Measurements from ENCODE around the gene NCOA3.
"Not testable (repeated sequence)": the region's sequence is repeated elsewhere in the genome, so short reads cannot be mapped to it uniquely, and the experiment has no call there.

Gene NCOA3

GRCh38 chr20:47468290-47469050 is 33.2 kb upstream of the NCOA3 start:
- no peak for DNase-seq (ENCODE audit: low read depth in 2 of 2)

GRCh38 chr20:47475419-47476044 is 26.2 kb upstream of the NCOA3 start:
- no peak for DNase-seq (ENCODE audit: low read depth in 2 of 2)

GRCh38 chr20:47476452-47476851 is 25.2 kb upstream of the NCOA3 start:
- no peak for DNase-seq (ENCODE audit: low read depth in 2 of 2)

DNA sequence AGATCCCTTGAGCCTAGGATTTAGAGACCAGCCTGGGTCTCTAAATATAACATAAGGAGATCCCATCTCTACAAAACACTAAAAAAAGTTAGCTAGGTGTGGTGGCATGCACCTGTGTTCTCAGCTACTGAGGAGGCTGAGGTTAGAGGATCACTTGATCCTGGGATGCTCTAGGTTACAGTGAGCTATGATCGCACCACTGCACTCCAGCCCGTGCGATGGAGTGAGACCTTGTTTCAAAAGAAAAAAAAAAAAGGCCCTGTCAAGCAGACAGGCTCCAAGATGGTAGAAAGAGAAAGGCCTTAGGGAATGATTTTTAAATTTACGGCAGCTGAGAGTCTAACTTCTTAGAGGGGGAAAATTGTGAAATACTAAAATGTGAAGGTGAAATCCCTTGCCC is 22.6 kb upstream of the NCOA3 start:
- DNase-seq (ENCODE audit: low read depth in 2 of 2): no peak

GRCh38 chr20:47479506-47479905 is 22.2 kb upstream of the NCOA3 start:
- DNase-seq (ENCODE audit: low read depth in 2 of 2): no peak

- DNase-seq (ENCODE audit: low read depth in 2 of 2): no peak
These were observed 21.4 kb upstream of the NCOA3 start for GRCh38 chr20:47480239-47480638.

- DNase-seq (ENCODE audit: low read depth in 2 of 2): no peak
These were observed 21.0 kb upstream of the NCOA3 start for GRCh38 chr20:47480705-47481104.

DNA sequence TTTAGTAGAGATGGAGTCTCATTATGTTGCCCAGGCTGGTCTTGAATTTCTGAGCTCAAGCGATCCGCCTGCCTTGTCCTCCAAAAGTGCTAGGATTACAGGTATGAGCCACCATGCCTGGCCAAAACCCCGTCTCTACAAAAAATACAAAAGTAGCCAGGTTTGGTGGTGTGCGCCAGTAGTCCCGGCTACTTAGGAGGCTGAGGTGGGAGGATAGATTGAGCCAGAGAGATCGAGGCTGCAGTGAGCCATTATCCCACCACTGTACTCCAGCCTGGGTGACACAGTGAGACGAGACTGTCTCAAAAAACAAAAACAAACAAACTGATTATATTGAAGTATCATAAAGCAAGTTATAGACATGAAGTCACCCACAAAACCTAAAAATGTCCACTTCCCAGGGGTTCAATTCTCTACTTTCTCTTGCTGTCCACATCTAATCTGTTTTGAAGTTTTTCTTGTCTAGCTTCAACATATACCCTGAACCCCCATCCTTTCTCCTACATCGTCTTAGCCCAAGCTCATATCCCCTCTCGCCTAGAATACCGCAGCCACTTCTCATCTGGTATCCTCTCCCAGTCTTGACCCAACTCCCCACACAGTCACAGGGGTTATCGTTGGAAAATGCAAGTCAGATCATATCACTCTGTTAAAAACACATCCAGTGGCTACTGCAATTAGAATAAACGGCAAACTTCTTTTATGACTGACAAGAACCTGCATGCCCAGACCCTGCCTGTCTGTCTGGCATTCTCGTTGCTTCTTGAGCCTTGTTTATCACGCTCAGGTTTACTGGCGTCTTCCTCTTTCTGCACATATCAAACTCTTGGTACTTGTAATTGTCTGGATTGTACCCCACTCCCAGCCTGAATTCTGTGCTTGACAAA is 20.1 kb upstream of the NCOA3 start:
- DNase-seq (ENCODE audit: low read depth in 2 of 2): no peak

DNA sequence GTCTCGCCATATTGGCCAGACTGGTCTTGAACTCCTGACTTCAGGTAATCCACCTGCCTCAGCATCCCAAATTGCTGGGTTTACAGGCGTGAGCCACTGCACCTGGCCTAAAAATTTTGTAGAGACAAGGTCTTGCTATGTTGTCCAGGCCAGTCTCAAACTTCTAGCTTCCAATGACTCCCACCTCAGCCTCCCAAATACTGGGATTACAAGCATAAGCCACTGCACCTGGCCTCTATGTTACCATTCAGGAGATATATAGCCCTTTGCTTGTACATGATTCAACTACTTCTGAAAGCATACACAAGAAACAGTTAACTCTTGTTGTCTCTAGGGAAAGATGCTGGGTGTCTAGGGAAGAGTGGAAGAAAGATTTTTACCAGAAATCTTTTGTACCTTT is 19.0 kb upstream of the NCOA3 start:
- DNase-seq (ENCODE audit: low read depth in 2 of 2): no peak

- DNase-seq (ENCODE audit: low read depth in 2 of 2): no peak
These were observed 17.4 kb upstream of the NCOA3 start for GRCh38 chr20:47484303-47484702.

DNA sequence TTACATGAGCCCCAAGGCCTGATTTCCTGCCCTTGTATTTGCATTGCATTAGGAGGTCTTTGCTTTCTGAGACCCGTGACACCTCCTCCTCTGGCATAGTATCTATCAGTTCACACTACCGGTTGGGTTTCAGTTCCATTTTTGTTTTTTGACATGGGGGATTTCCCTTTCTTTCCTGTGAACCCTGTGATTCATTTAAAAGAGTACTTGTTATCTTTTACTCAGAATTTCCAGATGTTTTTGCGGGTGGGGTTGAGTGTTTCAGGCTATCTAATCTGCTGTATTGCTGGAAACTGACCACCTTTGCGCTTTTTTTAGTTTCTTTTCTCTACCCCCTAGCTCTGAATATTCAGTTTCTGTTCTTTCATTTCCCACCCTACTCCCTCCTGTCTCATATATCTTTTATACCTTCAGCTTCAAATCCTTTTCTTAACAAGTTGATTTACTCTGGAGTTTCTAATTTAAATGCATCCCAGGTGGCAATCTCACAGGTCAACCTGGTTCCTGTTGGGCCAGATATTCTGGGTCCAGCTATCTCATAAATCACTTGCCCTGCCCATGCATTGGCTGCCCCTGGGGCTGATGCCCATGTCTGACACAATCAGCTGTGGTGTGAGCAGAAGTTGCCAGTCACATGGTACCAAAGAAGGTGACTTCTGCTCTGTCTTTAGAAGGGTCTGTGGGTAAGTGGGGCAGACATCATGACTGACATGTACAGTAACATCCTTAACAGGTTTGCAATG is 14.3 kb upstream of the NCOA3 start:
- peak in 1 of 2 donors; percentile 15 for DNase-seq (ENCODE audit: low read depth in 2 of 2)

- DNase-seq (ENCODE audit: low read depth in 2 of 2): no peak
These were observed 12.2 kb upstream of the NCOA3 start for GRCh38 chr20:47489448-47489872.

GRCh38 chr20:47490795-47491194 is 10.9 kb upstream of the NCOA3 start:
- no peak for DNase-seq (ENCODE audit: low read depth in 2 of 2)

DNA sequence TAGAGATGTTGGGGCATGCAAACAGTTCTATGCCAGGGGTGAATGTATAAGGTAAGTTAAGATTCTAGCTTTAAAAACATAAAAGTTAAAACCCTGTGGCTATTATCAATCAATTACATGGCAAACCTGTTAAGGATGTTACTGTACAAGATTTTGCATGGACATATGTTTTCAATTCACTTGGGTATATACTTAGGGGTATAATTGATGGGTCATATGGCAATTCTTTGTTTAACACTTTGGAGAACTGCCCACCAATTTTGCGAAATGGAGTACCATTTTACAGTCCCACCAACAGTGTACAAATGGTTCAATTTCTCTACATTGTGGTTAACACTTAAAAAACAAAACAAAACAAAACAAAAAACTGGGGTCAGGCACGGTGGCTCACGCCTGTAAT is 9.4 kb upstream of the NCOA3 start:
- DNase-seq (ENCODE audit: low read depth in 2 of 2): no peak

- peak in 1 of 2 donors; percentile 27 for DNase-seq (ENCODE audit: low read depth in 2 of 2)
These were observed 8.3 kb upstream of the NCOA3 start for GRCh38 chr20:47493175-47493962.

DNA sequence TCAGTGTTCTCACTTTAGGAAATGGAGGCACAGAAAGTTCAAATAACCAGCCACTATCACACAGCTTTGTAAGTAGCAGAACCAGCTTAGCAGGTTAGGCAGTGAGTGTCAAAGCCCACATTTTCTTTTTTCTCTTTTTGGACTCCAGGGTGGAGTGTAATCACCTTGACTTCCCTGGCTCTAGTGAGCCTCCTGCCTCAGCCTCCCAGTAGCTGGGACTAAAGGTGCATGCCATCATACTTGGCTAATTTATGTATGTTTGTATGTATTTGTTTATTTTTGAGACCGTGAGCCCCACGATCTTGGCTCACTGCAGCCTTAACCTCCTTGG is 7.8 kb upstream of the NCOA3 start:
- DNase-seq (ENCODE audit: low read depth in 2 of 2): no peak

DNA sequence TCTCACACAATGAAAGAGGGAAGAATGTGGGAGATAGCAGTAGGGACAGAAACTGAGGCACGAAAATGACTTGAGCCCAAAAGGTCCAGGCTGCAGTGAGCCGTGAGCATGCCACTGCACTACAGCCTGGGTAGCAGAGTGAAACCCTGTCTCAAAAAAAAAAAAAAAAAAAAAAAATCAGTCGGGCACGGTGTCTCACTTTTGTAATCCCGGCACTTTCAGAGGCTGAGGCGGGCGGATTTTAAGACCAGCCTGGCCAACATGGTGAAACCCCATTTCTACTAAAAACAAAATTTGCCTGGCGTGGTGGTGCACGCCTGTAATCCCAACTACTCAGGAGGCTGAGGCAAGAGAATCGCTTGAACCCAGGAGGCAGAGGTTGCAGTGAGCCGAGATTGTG is 7.1 kb upstream of the NCOA3 start:
- not testable (repeated sequence) for DNase-seq (ENCODE audit: low read depth in 2 of 2)

DNA sequence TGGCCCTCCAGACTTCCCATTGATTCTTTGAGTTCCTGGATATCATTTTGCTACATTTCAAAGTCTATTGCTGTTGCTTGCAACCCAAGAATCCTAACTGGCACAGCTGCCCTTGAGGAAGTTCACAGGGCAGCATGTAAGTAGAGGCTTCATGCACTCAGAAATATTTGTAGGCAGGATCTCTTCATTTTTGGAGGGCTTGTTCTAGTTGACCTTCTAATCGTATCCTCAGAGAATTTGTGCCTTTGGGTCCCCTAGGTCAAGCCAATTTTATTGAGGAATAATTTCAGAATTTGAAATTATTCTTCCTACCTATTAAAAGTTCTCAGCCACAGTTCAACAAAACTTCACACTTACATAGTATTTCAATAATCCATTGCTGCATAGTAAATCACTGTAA is 5.6 kb upstream of the NCOA3 start:
- no peak for DNase-seq (ENCODE audit: low read depth in 2 of 2)

DNA sequence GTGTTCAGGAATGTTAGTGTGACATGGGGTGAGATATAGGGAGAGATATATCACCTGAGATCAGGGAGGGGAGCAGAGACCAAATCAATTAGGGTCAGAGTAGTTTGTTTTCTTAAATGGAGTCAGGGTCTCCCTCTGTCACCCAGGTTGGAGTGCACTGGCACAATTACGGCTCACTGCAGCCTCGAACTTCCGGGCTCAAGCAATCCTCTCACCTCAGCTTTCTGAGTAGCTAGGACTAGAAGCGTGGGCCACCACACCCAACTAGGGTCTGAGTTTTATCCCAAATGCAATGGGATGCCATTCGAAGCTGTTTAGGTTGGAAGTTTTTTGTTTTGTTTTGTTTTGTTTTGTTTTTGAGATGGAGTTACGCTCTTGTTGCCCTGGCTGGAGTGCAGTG is 3.1 kb upstream of the NCOA3 start:
- DNase-seq (ENCODE audit: low read depth in 2 of 2): no peak

DNA sequence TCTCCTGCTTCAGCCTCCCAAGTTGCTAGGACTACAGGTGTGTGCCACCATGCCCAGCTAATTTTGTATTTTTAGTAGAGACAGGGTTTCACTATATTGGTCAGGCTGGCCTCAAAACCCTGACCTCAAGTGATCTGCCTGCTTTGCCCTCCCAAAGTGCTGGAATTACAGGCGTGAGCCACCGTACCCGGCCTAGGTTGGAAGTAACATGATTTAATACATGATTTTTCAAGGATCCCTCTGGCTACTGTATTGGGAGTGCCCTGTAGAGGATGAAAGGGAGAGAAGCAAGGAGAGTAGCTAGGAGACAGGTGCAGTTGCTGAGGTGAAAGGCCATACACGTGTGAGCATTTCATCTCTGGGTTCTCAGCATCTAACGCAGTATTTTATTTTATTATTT is 2.6 kb upstream of the NCOA3 start:
- no peak for DNase-seq (ENCODE audit: low read depth in 2 of 2)

- not testable (repeated sequence) for DNase-seq (ENCODE audit: low read depth in 2 of 2)
These were observed 1.6 kb upstream of the NCOA3 start for GRCh38 chr20:47500082-47500481.

Measured in stimulated activated CD8-positive, alpha-beta memory T cell treated with anti-CD3 and anti-CD28 coated beads, Interleukin-7, amount 100 ng/mL, for 1 hour (primary cell).